Endothelial cell of umbilical vein (primary cell): ENCODE data around the gene LOX. TPM values are rescaled to one million over a fixed set of nuclear protein-coding genes. Genes with fewer than 3 reads are reported as not detected.

Source experiments
- BruUV-seq: library from RNA; stranded (reverse); fragments of 400-500 nt; replicated peaks from 2 replicates; lab custom pipeline; 2021; lab: Mats Ljungman, UMichigan
- CTCF ChIA-PET: fragments of 300-600, 350-600 bp; sonication (Branson Sonifier 250); formaldehyde crosslinking; loops from one replicate; lab custom pipeline; 2021; ENCODE audit warnings: antibody characterized with exemption, inconsistent platforms; lab: Charles Lee
- POLR2A ChIA-PET: fragments of 300-600, 350-600 bp; sonication (Branson Sonifier 250); formaldehyde crosslinking; loops from one replicate; lab custom pipeline; 2021; ENCODE audit warnings: antibody characterized with exemption, inconsistent platforms; lab: Charles Lee
- DNase-seq: peaks from one replicate; pipeline ENCODE4 v3.0.0-alpha.2; 2011; ENCODE audit warnings: low read depth, low spot score
- FAIRE-seq: peaks from 2 replicates; lab custom pipeline; 2011; peaks lifted over from hg19 to GRCh38; lab: Jason Lieb, UNC
- H2AFZ ChIP-seq: 2 replicates; pipeline ENCODE4 v1.6.0; 2012; ENCODE audit warnings: low read depth, low read length, control low read depth, inconsistent platforms
- H3K27ac ChIP-seq: 2 replicates; pipeline ENCODE4 v1.5.1; 2011; ENCODE audit warnings: low read depth, mild to moderate bottlenecking, control low read depth, low read length, moderate library complexity; ENCODE audit not compliant: insufficient read depth
- H3K27me3 ChIP-seq, 2 experiments: 2 replicates each; pipeline versions ENCODE4 v1.6.0 to v1.6.1; 2011; ENCODE audit warnings: low read length in 2 of 2, mixed read lengths in 1 of 2; ENCODE audit not compliant: control insufficient read depth in 2 of 2, insufficient read depth in 2 of 2
- H3K36me3 ChIP-seq, 2 experiments: 2 replicates in 1 of 2; 3 replicates in 1 of 2; pipeline ENCODE4 v1.5.1; 2011; ENCODE audit warnings: low read length in 2 of 2, mild to moderate bottlenecking in 1 of 2, moderate library complexity in 1 of 2; ENCODE audit not compliant: control insufficient read depth in 2 of 2, insufficient read depth in 2 of 2; ENCODE audit errors: extremely low read depth in 1 of 2
- H3K4me1 ChIP-seq: 3 replicates; pipeline ENCODE4 v1.5.1; 2011; ENCODE audit warnings: mild to moderate bottlenecking, low read length; ENCODE audit not compliant: control insufficient read depth, insufficient read depth; ENCODE audit errors: extremely low read depth
- H3K4me2 ChIP-seq: 2 replicates; pipeline ENCODE4 v1.6.1; 2011; ENCODE audit warnings: low read length, control low read depth, mixed read lengths; ENCODE audit not compliant: insufficient read depth
- H3K4me3 ChIP-seq, 3 experiments: fragments of 200-600 bp in 1 of 3; sonication (generic), shearing (Covaris generic) in 1 of 3; replicated peaks in 1 of 3; 2 replicates each; pipeline ENCODE4 v1.5.1; 2011 to 2016; ENCODE audit warnings: control low read depth in 3 of 3, low read length in 3 of 3, mild to moderate bottlenecking in 2 of 3, inconsistent platforms in 1 of 3, low read depth in 1 of 3, moderate library complexity in 1 of 3; ENCODE audit not compliant: insufficient read depth in 1 of 3
- H3K79me2 ChIP-seq: 2 replicates; pipeline ENCODE4 v1.6.0; 2012; ENCODE audit warnings: low read length, inconsistent platforms; ENCODE audit not compliant: control insufficient read depth, insufficient read depth
- H3K9ac ChIP-seq: replicated peaks from 2 replicates; pipeline ENCODE3; 2011; ENCODE audit warnings: low read length, control low read depth; ENCODE audit not compliant: insufficient read depth; ENCODE audit errors: extremely low read depth
- H3K9me1 ChIP-seq: replicated peaks from 3 replicates; pipeline ENCODE4 v1.6.0; 2011; ENCODE audit warnings: mild to moderate bottlenecking, low read length; ENCODE audit not compliant: control insufficient read depth, insufficient read depth; ENCODE audit errors: extremely low read depth
- H3K9me3 ChIP-seq: replicated peaks from 2 replicates; pipeline ENCODE4 v1.5.1; 2012; ENCODE audit warnings: low read length, inconsistent platforms; ENCODE audit not compliant: control insufficient read depth, insufficient read depth
- H4K20me1 ChIP-seq: replicated peaks from 2 replicates; pipeline ENCODE3; 2011; ENCODE audit warnings: mild to moderate bottlenecking, low read length; ENCODE audit not compliant: control insufficient read depth, insufficient read depth; ENCODE audit errors: extremely low read depth
- EZH2 ChIP-seq: IDR thresholded peaks from 2 replicates; pipeline ENCODE4 v1.6.1; 2012; ENCODE audit warnings: borderline replicate concordance, low read depth, mild to moderate bottlenecking, moderate library complexity, low read length, inconsistent platforms; ENCODE audit not compliant: severe bottlenecking
- FOS ChIP-seq: IDR thresholded peaks from 2 replicates; pipeline ENCODE4 v1.6.1; 2011; ENCODE audit warnings: mild to moderate bottlenecking, low read length, moderate library complexity, borderline replicate concordance; ENCODE audit not compliant: insufficient read depth
- GATA2 ChIP-seq: IDR thresholded peaks from 2 replicates; pipeline ENCODE4 v1.7.0; 2011; ENCODE audit warnings: low read depth, mild to moderate bottlenecking, moderate library complexity, mixed read lengths, low read length; ENCODE audit not compliant: insufficient read length, insufficient read depth
- JUN ChIP-seq: IDR thresholded peaks from 2 replicates; pipeline ENCODE4 v1.6.1; 2011; ENCODE audit warnings: borderline replicate concordance, low read depth; ENCODE audit not compliant: insufficient read length, insufficient read depth
- MYC ChIP-seq: IDR thresholded peaks from one replicate; pipeline ENCODE4 v1.6.1; 2011; ENCODE audit warnings: mild to moderate bottlenecking, low read depth, low read length
- POLR2A ChIP-seq: IDR thresholded peaks from 2 replicates; pipeline ENCODE4 v1.6.1; 2012; ENCODE audit warnings: low read depth, mild to moderate bottlenecking, control low read depth, low read length
- POLR2AphosphoS5 ChIP-seq: IDR thresholded peaks from 2 replicates; pipeline ENCODE4 v1.6.1; 2012; ENCODE audit warnings: low read depth, mild to moderate bottlenecking, control low read depth, low read length, moderate library complexity; ENCODE audit not compliant: insufficient read depth
- dilution Hi-C: fragments of 300-500 bp; cut with MboI; formaldehyde crosslinking; loops from one replicate; pipeline ENCODE4 v1.15.0; 2019; ENCODE audit warnings: low sequenced_read_pairs; ENCODE audit not compliant: extremely low pct_ligation_motif_present
- intact Hi-C: fragments of 100-400 bp; cut with micrococcal nuclease; formaldehyde crosslinking; loops from one replicate; pipeline ENCODE4 v1.10.0; 2022
- polyA plus RNA-seq, 4 experiments: library from polyadenylated mRNA; depleted of rRNA in 3 of 4; stranded (reverse) in 3 of 4; unstranded in 1 of 4; fragments of >200 nt; gene quantifications; 2 replicates each; pipeline versions ENCODE4 v1.2.1 to v1.2.3, GENCODE V29; 2011 to 2012; ENCODE audit warnings: missing spikeins in 1 of 4
- total RNA-seq: library from RNA; stranded (reverse); gene quantifications from 2 replicates; pipeline ENCODE4 v1.2.3, GENCODE V29; 2021
- TF ChIP-seq, protein P1 (sequence below): IDR thresholded peaks from 2 replicates; pipeline ENCODE4 v1.6.1; 2011; ENCODE audit not compliant: insufficient read depth, insufficient read length
- TF ChIP-seq, protein P2 (sequence below), 2 donors: IDR thresholded peaks; 1 replicate in 1 of 2; 2 replicates in 1 of 2; pipeline ENCODE4 v1.5.1; 2011; ENCODE audit warnings: low read length in 2 of 2, mild to moderate bottlenecking in 2 of 2, moderate library complexity in 2 of 2, control low read depth in 1 of 2, inconsistent platforms in 1 of 2, low read depth in 1 of 2; ENCODE audit not compliant: insufficient read depth in 1 of 2; ENCODE audit errors: extremely low read depth in 1 of 2

The LOX gene
- total and polyA plus RNA-seq, 2 donors (not counting 3 experiments of a cell fraction or from before 2014, with no cell fraction given), result 39.0 to 79.1 TPM

DNA sequence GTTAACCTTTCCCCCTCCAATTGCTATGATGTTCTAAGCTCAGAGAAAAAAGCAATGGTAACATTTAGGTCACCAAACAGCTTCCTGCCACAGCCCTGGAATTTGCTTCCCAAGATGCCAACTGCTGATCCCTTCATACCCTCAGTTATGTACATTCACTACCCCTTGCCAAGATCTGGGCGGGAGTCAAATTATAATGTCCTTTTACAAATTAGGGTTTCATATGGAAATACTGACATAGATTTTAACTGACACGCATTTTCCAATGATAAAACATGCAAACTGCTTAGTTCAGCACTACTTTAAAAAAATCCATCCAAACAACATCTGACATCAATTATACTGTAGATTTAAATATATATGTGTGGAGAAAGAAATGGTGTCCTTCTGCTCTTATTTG is 5.0 kb downstream of the LOX start:
- FAIRE-seq (peak; percentile 18), DNase-seq (no peak)
- Histone ChIP-seq H4K20me1 (no peaks in the 10 kb centered on the region), H3K9ac (no peak overlapping the region), H3K9me3 (no peaks in the 10 kb centered on the region), H3K4me3 (no peak overlapping the region), H3K4me1 (peaks cover 33% of the 10 kb centered on the region), H3K79me2 (peaks cover 14% of the 10 kb centered on the region), H3K36me3 (peaks cover 4 to 14% of the 10 kb centered on the region in 2 experiments), H3K4me2 (no peak overlapping the region), H3K27ac (no peak overlapping the region), H3K9me1 (no peaks in the 10 kb centered on the region), H3K27me3 (no peaks in the 10 kb centered on the region), H2AFZ (no peak overlapping the region)
- TF ChIP-seq EZH2 (no peak), FOS (no peak), MYC (no peak), POLR2A (no peak), GATA2 (no peak), JUN (no peak), POLR2AphosphoS5 (no peak)
- TF ChIP-seq, protein P1, sequence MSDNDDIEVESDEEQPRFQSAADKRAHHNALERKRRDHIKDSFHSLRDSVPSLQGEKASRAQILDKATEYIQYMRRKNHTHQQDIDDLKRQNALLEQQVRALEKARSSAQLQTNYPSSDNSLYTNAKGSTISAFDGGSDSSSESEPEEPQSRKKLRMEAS, result no peak
- TF ChIP-seq, protein P2, sequence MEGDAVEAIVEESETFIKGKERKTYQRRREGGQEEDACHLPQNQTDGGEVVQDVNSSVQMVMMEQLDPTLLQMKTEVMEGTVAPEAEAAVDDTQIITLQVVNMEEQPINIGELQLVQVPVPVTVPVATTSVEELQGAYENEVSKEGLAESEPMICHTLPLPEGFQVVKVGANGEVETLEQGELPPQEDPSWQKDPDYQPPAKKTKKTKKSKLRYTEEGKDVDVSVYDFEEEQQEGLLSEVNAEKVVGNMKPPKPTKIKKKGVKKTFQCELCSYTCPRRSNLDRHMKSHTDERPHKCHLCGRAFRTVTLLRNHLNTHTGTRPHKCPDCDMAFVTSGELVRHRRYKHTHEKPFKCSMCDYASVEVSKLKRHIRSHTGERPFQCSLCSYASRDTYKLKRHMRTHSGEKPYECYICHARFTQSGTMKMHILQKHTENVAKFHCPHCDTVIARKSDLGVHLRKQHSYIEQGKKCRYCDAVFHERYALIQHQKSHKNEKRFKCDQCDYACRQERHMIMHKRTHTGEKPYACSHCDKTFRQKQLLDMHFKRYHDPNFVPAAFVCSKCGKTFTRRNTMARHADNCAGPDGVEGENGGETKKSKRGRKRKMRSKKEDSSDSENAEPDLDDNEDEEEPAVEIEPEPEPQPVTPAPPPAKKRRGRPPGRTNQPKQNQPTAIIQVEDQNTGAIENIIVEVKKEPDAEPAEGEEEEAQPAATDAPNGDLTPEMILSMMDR (IDR thresholded peaks at IDR 0.05; ENCODE audit: extremely low read depth in 1 of 2, insufficient read depth in 1 of 2, low read depth in 1 of 2, low read length in 2 of 2), result no peak
- dilution Hi-C loops, result no loop called here
- intact Hi-C loops, result loop anchor here (10.0 kb wide), 2 partner anchors 1418 to 1608 kb away; partner anchors contain the start of gene PRR16
- ChIA-PET CTCF (interaction anchor here (0.6 to 1.5 kb wide), 4 partner anchors 19 to 104 kb away, joined by 3 to 5 read pairs (median 3); no protein-coding TSS in a partner anchor), POLR2A (no interaction called here)
- no TSS peak for BruUV-seq
